ENCODE measurements around the gene TCF12. TPM values are rescaled to one million over a fixed set of nuclear protein-coding genes. Genes with fewer than 3 reads are reported as not detected.

Gene TCF12
- total RNA-seq, 1 donor from 2014 or later: 68.9 TPM

- H3K4me3 ChIP-seq (ENCODE audit: low read depth, low read length): no peak overlapping the region
- no peak for TF ChIP-seq CTCF (conservative IDR thresholded peaks at IDR 0.05; ENCODE audit: low read depth, low read length)
- DNase-seq (ENCODE audit: low read depth): no peak
Measured at GRCh38 chr15:56940388-56940787, 21.9 kb downstream of the TCF12 start.

GRCh38 chr15:56942118-56942517, 23.7 kb downstream of the TCF12 start:
- no peak for DNase-seq (ENCODE audit: low read depth)
- no peak for TF ChIP-seq CTCF (conservative IDR thresholded peaks at IDR 0.05; ENCODE audit: low read depth, low read length)
- no peak overlapping the region for H3K4me3 ChIP-seq (ENCODE audit: low read depth, low read length)

GRCh38 chr15:56943403-56943802, 25.0 kb downstream of the TCF12 start:
- TF ChIP-seq CTCF (conservative IDR thresholded peaks at IDR 0.05; ENCODE audit: low read depth, low read length): no peak
- H3K4me3 ChIP-seq (ENCODE audit: low read depth, low read length): no peak overlapping the region
- no peak for DNase-seq (ENCODE audit: low read depth)

GRCh38 chr15:56944485-56944884, 26.0 kb downstream of the TCF12 start:
- no peak for DNase-seq (ENCODE audit: low read depth)
- no peak for TF ChIP-seq CTCF (conservative IDR thresholded peaks at IDR 0.05; ENCODE audit: low read depth, low read length)
- H3K4me3 ChIP-seq (ENCODE audit: low read depth, low read length): no peak overlapping the region

GRCh38 chr15:56946150-56946549, 27.7 kb downstream of the TCF12 start:
- no peak overlapping the region for H3K4me3 ChIP-seq (ENCODE audit: low read depth, low read length)
- no peak for DNase-seq (ENCODE audit: low read depth)
- no peak for TF ChIP-seq CTCF (conservative IDR thresholded peaks at IDR 0.05; ENCODE audit: low read depth, low read length)

- no peak for DNase-seq (ENCODE audit: low read depth)
- TF ChIP-seq CTCF (conservative IDR thresholded peaks at IDR 0.05; ENCODE audit: low read depth, low read length): no peak
- H3K4me3 ChIP-seq (ENCODE audit: low read depth, low read length): no peak overlapping the region
Measured at GRCh38 chr15:56948000-56948763, 29.7 kb downstream of the TCF12 start.

GRCh38 chr15:56948764-56949101, 30.3 kb downstream of the TCF12 start:
- H3K4me3 ChIP-seq (ENCODE audit: low read depth, low read length): no peak overlapping the region
- no peak for TF ChIP-seq CTCF (conservative IDR thresholded peaks at IDR 0.05; ENCODE audit: low read depth, low read length)
- DNase-seq (ENCODE audit: low read depth): no peak
